Hepatocyte (in vitro differentiated cells): ENCODE data around the gene PCDH7. TPM values are rescaled to one million over a fixed set of nuclear protein-coding genes. Genes with fewer than 3 reads are reported as not detected.

Experiments used
- DNase-seq: peaks from one replicate; pipeline ENCODE4 v3.0.0-alpha.2; 2016; ENCODE audit warnings: low spot score
- H2AFZ ChIP-seq: fragments of 200-600 bp; sonication (generic); 2 replicates; pipeline ENCODE4 v1.6.0; 2016; ENCODE audit warnings: antibody characterized with exemption, mild to moderate bottlenecking
- H3K27ac ChIP-seq: fragments of 200-600 bp; sonication (generic); 2 replicates; pipeline ENCODE4 v1.5.1; 2016; ENCODE audit warnings: mild to moderate bottlenecking
- H3K27me3 ChIP-seq: fragments of 200-600 bp; sonication (generic); 2 replicates; pipeline ENCODE4 v1.6.1; 2016
- H3K36me3 ChIP-seq: fragments of 200-600 bp; sonication (generic); replicated peaks from 2 replicates; pipeline ENCODE4 v1.5.1; 2016; ENCODE audit warnings: low read depth; ENCODE audit not compliant: insufficient read depth
- H3K4me1 ChIP-seq: fragments of 200-600 bp; sonication (generic); 2 replicates; pipeline ENCODE4 v1.5.1; 2016; ENCODE audit warnings: mild to moderate bottlenecking, moderate library complexity; ENCODE audit not compliant: insufficient read depth
- H3K4me2 ChIP-seq: fragments of 200-600 bp; sonication (generic); 2 replicates; pipeline ENCODE4 v1.6.0; 2016
- H3K4me3 ChIP-seq: fragments of 200-600 bp; sonication (generic); 2 replicates; pipeline ENCODE4 v1.5.1; 2016; ENCODE audit warnings: mild to moderate bottlenecking
- H3K79me2 ChIP-seq: fragments of 200-600 bp; sonication (generic); 2 replicates; pipeline ENCODE4 v1.6.0; 2017; ENCODE audit warnings: mild to moderate bottlenecking
- H3K9me2 ChIP-seq: fragments of 200-600 bp; sonication (generic); replicated peaks from 2 replicates; pipeline ENCODE4 v1.6.0; 2017; ENCODE audit warnings: mild to moderate bottlenecking; ENCODE audit not compliant: insufficient read depth
- H3K9me3 ChIP-seq: fragments of 200-600 bp; sonication (generic); 2 replicates; pipeline ENCODE4 v1.5.1; 2016; ENCODE audit warnings: low read depth, mild to moderate bottlenecking
- H4K20me1 ChIP-seq: fragments of 200-600 bp; sonication (generic); 2 replicates; pipeline ENCODE4 v1.6.0; 2016; ENCODE audit warnings: mild to moderate bottlenecking; ENCODE audit not compliant: insufficient read depth, poor library complexity, severe bottlenecking
- CTCF ChIP-seq: fragments of 200-600 bp; sonication (generic); IDR thresholded peaks from 2 replicates; pipeline ENCODE4 v1.5.1; 2016; ENCODE audit warnings: antibody characterized with exemption, mild to moderate bottlenecking; ENCODE audit not compliant: poor library complexity
- EZH2 ChIP-seq: fragments of 200-600 bp; sonication (generic); IDR thresholded peaks from 2 replicates; pipeline ENCODE4 v1.6.1; 2016; ENCODE audit warnings: antibody characterized with exemption, mild to moderate bottlenecking, borderline replicate concordance
- EZH2phosphoT487 ChIP-seq: fragments of 200-600 bp; sonication (generic); IDR thresholded peaks from one replicate; pipeline ENCODE4 v1.6.1; 2018; ENCODE audit warnings: antibody characterized with exemption, mild to moderate bottlenecking, low read depth, moderate library complexity; ENCODE audit not compliant: unreplicated experiment, severe bottlenecking
- WGBS: methylation state at CpG from one replicate; pipeline ENCODE4 v1.1.6; 2016; ENCODE audit warnings: low lambda C conversion rate; ENCODE audit errors: missing lambda C conversion rate; 5-methylcytosine and 5-hydroxymethylcytosine counted together
- polyA plus RNA-seq: library from polyadenylated mRNA; unstranded; fragments of >200 nt; fragmentation: Nextera tagmentation; extraction: Ambion mirVana; gene quantifications from 2 replicates; pipeline ENCODE4 v1.2.1, GENCODE V29; 2016
- total RNA-seq: library from RNA; depleted of rRNA; stranded (reverse); fragments of >200 nt; gene quantifications from 2 replicates; pipeline ENCODE4 v1.2.3, GENCODE V29; 2014

Gene PCDH7
- total and polyA plus RNA-seq, 2 experiments from 2014 or later = 34.0 to 59.9 TPM

GRCh38 chr4:30722092-30722358 lies 1.9 kb downstream of the PCDH7 start:
- Histone ChIP-seq H3K4me3 (peak overlapping the region; percentile 60), H3K4me1 (no peaks in the 10 kb centered on the region), H3K9me2 (no peaks in the 10 kb centered on the region), H3K4me2 (peak overlapping the region; percentile 95), H3K79me2 (peaks cover 65% of the 10 kb centered on the region), H3K36me3 (no peaks in the 10 kb centered on the region), H3K27ac (no peak overlapping the region), H3K27me3 (no peaks in the 10 kb centered on the region), H3K9me3 (no peaks in the 10 kb centered on the region), H4K20me1 (peaks cover 27% of the 10 kb centered on the region), H2AFZ (peak overlapping the region; percentile 55)
- 1% methylated on average over 30 of the region's 39 CpGs for WGBS
- DNase-seq = no peak
- TF ChIP-seq EZH2phosphoT487 (no peak), EZH2 (no peak), CTCF (no peak)

- Histone ChIP-seq H3K27ac (no peak overlapping the region), H3K4me3 (peak overlapping the region; percentile 60), H3K4me2 (peak overlapping the region; percentile 95)
Observed at GRCh38 chr4:30722359-30723200, 2.4 kb downstream of the PCDH7 start.

GRCh38 chr4:30723201-30723955 lies 3.2 kb downstream of the PCDH7 start:
- Histone ChIP-seq H3K27me3 (no peaks in the 10 kb centered on the region), H3K27ac (no peak overlapping the region), H3K9me3 (no peaks in the 10 kb centered on the region), H3K9me2 (no peaks in the 10 kb centered on the region), H3K4me3 (peak overlapping the region; percentile 60), H4K20me1 (peaks cover 27% of the 10 kb centered on the region), H3K79me2 (peaks cover 78% of the 10 kb centered on the region), H3K4me1 (no peaks in the 10 kb centered on the region), H3K36me3 (no peaks in the 10 kb centered on the region), H2AFZ (no peak overlapping the region), H3K4me2 (peak overlapping the region; percentile 95)
- WGBS = 14% methylated on average over 15 of the region's 15 CpGs
- DNase-seq = no peak
- TF ChIP-seq CTCF (no peak), EZH2 (no peak), EZH2phosphoT487 (no peak)

More at GRCh38 chr4:30722359-30723200, 2.4 kb downstream of the PCDH7 start:
- no peaks in the 10 kb centered on the region for H3K27me3 ChIP-seq
- peaks cover 70% of the 10 kb centered on the region for H3K79me2 ChIP-seq
- H3K4me1 ChIP-seq = no peaks in the 10 kb centered on the region
- H4K20me1 ChIP-seq = peaks cover 27% of the 10 kb centered on the region
- H3K36me3 ChIP-seq = no peaks in the 10 kb centered on the region
- no peaks in the 10 kb centered on the region for H3K9me3 ChIP-seq
- H3K9me2 ChIP-seq = no peaks in the 10 kb centered on the region
- TF ChIP-seq EZH2phosphoT487 = no peak
- no peak for TF ChIP-seq EZH2
- no peak for TF ChIP-seq CTCF
- peak; percentile 31 for DNase-seq
- peak overlapping the region; percentile 55 for H2AFZ ChIP-seq
- 3% methylated on average over 73 of the region's 77 CpGs for WGBS
